ENCODE measurements around the gene CAPN12. TPM values are rescaled to one million over a fixed set of nuclear protein-coding genes. Genes with fewer than 3 reads are reported as not detected.

CAPN12 gene
- polyA plus RNA-seq, 1 of the 3 experiments (the other 2 are of a cell fraction) = 3.0 TPM

DNA sequence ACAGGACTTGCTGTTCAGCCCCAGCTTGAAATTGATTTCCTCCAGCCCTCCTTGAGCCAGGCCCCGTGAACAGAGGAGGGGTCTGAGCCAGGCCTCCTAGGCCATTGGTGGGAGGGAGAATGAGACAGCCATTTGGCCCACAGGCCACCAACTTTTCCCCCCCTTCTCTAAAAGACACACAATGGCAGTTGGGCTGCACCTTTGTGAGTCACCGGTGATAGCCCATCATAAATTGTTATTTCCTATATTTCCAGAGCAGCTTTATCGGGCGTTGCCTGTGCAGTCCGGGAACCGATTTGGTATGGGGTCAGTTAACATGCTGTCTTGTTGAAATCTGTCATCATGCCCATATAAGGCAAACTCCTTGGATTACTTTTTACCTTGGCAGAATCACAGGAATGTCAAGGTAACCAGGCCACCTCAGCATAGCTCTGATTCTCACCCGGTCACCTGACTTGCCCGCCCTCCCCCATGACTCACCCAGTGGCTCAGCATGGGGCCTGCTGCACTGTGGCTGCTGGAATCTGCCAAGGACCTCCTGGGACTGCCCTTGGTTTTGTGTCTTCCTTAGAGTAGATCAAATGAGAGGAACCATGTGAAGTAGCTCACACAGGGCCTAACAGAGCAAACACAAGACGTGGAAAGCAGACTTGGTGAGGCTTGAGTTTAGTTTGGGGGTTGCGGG lies 60.7 kb downstream of the CAPN12 start (continued):
- TF ChIP-seq, protein P1, sequence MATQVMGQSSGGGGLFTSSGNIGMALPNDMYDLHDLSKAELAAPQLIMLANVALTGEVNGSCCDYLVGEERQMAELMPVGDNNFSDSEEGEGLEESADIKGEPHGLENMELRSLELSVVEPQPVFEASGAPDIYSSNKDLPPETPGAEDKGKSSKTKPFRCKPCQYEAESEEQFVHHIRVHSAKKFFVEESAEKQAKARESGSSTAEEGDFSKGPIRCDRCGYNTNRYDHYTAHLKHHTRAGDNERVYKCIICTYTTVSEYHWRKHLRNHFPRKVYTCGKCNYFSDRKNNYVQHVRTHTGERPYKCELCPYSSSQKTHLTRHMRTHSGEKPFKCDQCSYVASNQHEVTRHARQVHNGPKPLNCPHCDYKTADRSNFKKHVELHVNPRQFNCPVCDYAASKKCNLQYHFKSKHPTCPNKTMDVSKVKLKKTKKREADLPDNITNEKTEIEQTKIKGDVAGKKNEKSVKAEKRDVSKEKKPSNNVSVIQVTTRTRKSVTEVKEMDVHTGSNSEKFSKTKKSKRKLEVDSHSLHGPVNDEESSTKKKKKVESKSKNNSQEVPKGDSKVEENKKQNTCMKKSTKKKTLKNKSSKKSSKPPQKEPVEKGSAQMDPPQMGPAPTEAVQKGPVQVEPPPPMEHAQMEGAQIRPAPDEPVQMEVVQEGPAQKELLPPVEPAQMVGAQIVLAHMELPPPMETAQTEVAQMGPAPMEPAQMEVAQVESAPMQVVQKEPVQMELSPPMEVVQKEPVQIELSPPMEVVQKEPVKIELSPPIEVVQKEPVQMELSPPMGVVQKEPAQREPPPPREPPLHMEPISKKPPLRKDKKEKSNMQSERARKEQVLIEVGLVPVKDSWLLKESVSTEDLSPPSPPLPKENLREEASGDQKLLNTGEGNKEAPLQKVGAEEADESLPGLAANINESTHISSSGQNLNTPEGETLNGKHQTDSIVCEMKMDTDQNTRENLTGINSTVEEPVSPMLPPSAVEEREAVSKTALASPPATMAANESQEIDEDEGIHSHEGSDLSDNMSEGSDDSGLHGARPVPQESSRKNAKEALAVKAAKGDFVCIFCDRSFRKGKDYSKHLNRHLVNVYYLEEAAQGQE (IDR thresholded peaks at IDR 0.05; ENCODE audit: low read depth, low read length) = peak; percentile 15; the same call in 1 of the 2 replicates
- TF ChIP-seq, protein P2, sequence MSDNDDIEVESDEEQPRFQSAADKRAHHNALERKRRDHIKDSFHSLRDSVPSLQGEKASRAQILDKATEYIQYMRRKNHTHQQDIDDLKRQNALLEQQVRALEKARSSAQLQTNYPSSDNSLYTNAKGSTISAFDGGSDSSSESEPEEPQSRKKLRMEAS (IDR thresholded peaks at IDR 0.05; ENCODE audit: low read depth) = peak; percentile 83; the same call in 1 of the 2 replicates
- TF ChIP-seq, protein P3, sequence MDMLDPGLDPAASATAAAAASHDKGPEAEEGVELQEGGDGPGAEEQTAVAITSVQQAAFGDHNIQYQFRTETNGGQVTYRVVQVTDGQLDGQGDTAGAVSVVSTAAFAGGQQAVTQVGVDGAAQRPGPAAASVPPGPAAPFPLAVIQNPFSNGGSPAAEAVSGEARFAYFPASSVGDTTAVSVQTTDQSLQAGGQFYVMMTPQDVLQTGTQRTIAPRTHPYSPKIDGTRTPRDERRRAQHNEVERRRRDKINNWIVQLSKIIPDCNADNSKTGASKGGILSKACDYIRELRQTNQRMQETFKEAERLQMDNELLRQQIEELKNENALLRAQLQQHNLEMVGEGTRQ (IDR thresholded peaks at IDR 0.05; ENCODE audit: borderline replicate concordance, low read depth, low read length) = no peak
- no peak for TF ChIP-seq SIN3A (IDR thresholded peaks at IDR 0.05; ENCODE audit: borderline replicate concordance, low read depth, low read length)

DNA sequence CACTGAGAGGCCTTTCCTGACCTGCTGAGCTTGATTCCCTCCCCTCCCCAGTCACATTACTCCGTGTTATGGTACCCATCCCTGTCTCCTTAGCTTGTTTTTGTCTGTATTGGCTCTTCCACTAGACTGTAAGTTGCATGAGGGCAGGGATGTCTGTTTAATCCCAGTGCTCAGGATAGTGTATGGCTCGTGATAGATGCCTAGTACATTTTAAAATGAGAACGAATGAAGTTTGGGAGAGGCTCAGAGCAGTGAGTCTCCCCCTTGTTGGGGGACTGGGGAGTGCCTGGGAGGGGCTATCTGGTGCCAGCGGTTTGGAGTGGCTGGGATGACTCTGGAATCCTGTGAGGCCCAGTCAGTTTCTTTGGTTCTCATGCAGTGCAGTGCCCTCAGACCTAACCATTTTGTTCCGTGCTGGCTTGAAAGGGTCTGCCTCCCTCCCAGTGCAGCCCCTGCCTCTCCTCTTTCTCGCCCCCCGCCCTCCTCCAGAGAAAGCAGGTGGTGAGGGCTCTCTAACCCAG lies 61.3 kb downstream of the CAPN12 start:
- no peak for DNase-seq
- Histone ChIP-seq H3K27ac (ENCODE audit: low read depth in 2 of 2, low read length in 1 of 2) (peak overlapping the region; percentile 64 to 99), H3K27me3 (ENCODE audit: insufficient read depth) (no peaks in the 10 kb centered on the region), H3K36me3 (replicated peaks in 1 of 2; ENCODE audit: control insufficient read depth in 1 of 2, insufficient read depth in 2 of 2, low read length in 1 of 2) (peaks cover 0 to 18% of the 10 kb centered on the region in 2 experiments), H4K20me1 (ENCODE audit: insufficient read depth) (peaks cover 19% of the 10 kb centered on the region; the same call in 1 of the 2 replicates), H3K4me2 (peak overlapping the region; percentile 66), H3K9me3 (no peaks in the 10 kb centered on the region), H3F3A (replicated peaks; ENCODE audit: insufficient read depth) (peaks cover 64% of the 10 kb centered on the region), H3K9me2 (no peaks in the 10 kb centered on the region), H2AFZ (ENCODE audit: low read depth) (no peak overlapping the region), H3K4me3 (ENCODE audit: low read depth in 2 of 2, low read length in 1 of 2) (no peak overlapping the region), H3K9ac (peak overlapping the region; percentile 73; the same call in 1 of the 2 replicates), H3K79me2 (ENCODE audit: insufficient read depth) (peaks cover 91% of the 10 kb centered on the region), H3K4me1 (ENCODE audit: control insufficient read depth in 1 of 2, insufficient read depth in 2 of 2, low read depth in 1 of 2, low read length in 1 of 2) (peaks cover 41 to 59% of the 10 kb centered on the region in 2 experiments; a peak in 3 of 4 replicates)
- TF ChIP-seq MEF2A (IDR thresholded peaks at IDR 0.05; ENCODE audit: borderline replicate concordance, low read depth) = no peak
- no peak for TF ChIP-seq FOXJ3 (CRISPR knock-in tag; IDR thresholded peaks at IDR 0.05)
- TF ChIP-seq, protein P4, sequence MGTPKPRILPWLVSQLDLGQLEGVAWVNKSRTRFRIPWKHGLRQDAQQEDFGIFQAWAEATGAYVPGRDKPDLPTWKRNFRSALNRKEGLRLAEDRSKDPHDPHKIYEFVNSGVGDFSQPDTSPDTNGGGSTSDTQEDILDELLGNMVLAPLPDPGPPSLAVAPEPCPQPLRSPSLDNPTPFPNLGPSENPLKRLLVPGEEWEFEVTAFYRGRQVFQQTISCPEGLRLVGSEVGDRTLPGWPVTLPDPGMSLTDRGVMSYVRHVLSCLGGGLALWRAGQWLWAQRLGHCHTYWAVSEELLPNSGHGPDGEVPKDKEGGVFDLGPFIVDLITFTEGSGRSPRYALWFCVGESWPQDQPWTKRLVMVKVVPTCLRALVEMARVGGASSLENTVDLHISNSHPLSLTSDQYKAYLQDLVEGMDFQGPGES (IDR thresholded peaks at IDR 0.05; ENCODE audit: low read depth, low read length) = no peak
- TF ChIP-seq SIN3A (IDR thresholded peaks at IDR 0.05; ENCODE audit: borderline replicate concordance, low read depth, low read length) = no peak
- TF ChIP-seq, protein P5, sequence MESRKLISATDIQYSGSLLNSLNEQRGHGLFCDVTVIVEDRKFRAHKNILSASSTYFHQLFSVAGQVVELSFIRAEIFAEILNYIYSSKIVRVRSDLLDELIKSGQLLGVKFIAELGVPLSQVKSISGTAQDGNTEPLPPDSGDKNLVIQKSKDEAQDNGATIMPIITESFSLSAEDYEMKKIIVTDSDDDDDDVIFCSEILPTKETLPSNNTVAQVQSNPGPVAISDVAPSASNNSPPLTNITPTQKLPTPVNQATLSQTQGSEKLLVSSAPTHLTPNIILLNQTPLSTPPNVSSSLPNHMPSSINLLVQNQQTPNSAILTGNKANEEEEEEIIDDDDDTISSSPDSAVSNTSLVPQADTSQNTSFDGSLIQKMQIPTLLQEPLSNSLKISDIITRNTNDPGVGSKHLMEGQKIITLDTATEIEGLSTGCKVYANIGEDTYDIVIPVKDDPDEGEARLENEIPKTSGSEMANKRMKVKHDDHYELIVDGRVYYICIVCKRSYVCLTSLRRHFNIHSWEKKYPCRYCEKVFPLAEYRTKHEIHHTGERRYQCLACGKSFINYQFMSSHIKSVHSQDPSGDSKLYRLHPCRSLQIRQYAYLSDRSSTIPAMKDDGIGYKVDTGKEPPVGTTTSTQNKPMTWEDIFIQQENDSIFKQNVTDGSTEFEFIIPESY (IDR thresholded peaks at IDR 0.05; ENCODE audit: borderline replicate concordance, low read depth) = no peak
- TF ChIP-seq, protein P6, sequence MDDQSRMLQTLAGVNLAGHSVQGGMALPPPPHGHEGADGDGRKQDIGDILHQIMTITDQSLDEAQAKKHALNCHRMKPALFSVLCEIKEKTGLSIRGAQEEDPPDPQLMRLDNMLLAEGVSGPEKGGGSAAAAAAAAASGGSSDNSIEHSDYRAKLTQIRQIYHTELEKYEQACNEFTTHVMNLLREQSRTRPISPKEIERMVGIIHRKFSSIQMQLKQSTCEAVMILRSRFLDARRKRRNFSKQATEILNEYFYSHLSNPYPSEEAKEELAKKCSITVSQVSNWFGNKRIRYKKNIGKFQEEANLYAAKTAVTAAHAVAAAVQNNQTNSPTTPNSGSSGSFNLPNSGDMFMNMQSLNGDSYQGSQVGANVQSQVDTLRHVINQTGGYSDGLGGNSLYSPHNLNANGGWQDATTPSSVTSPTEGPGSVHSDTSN (IDR thresholded peaks at IDR 0.05) = no peak
- no peak for TF ChIP-seq GATA2 (CRISPR knock-in tag; IDR thresholded peaks at IDR 0.05)
- no peak for TF ChIP-seq RCOR1 (IDR thresholded peaks at IDR 0.05; ENCODE audit: low read length)
- TF ChIP-seq, protein P2 (IDR thresholded peaks at IDR 0.05; ENCODE audit: low read depth) = no peak
- no peak for TF ChIP-seq FOSL2 (IDR thresholded peaks at IDR 0.05; ENCODE audit: borderline replicate concordance, low read depth)
- no peak for TF ChIP-seq NRF1 (IDR thresholded peaks at IDR 0.05; ENCODE audit: low read depth, low read length)
- TF ChIP-seq TEAD4 (IDR thresholded peaks at IDR 0.05; ENCODE audit: borderline replicate concordance, insufficient read depth) = no peak
- POLR2A ChIA-PET = no interaction called here
- 84% methylated on average over 7 of the region's 7 CpGs for WGBS (ENCODE audit: low lambda C conversion rate)
- CTCF ChIA-PET = no interaction called here
